ENCODE measurements around the gene VWA8.

DNA sequence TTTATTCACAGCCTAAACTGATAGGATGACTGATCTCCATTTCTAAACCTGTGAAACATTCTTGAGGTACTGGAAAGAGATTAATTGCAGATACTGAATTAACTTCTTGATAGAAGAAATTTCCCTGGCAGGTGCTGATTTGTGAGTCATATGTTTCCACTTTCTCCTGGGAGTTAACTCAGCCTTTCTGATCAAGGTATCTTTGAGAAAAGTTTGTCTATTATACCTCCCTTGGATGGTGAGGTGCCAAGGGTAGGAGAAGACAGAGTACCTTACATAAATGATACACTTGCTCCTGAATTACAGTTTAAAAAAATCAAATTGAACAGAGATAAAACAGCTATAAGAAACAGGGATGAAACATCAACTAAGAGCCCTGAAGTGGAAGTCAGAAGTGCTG, 380.6 kb downstream of the VWA8 start:
- TF ChIP-seq EP300 (IDR thresholded peaks at IDR 0.05) (no peak), CTCF (IDR thresholded peaks at IDR 0.05) (no peak), POLR2A (IDR thresholded peaks at IDR 0.05) (no peak)
